Ascending aorta (tissue), 2 donors: Measurements from ENCODE around the gene KRIT1. TPM values are rescaled to one million over a fixed set of nuclear protein-coding genes. Genes with fewer than 3 reads are reported as not detected.

Source experiments
- DNase-seq, 2 donors: peaks; one replicate each; pipeline ENCODE4 v3.0.0-alpha.2; 2019; ENCODE audit warnings: low spot score in 2 of 2
- H3K27ac ChIP-seq, 2 donors: fragments of 200-600 bp; sonication (generic); one replicate each; pipeline ENCODE4 v1.5.1; 2016 to 2017; ENCODE audit warnings: mild to moderate bottlenecking in 1 of 2
- H3K27me3 ChIP-seq: fragments of 200-600 bp; sonication (generic); one replicate; pipeline ENCODE4 v1.5.1; 2017
- H3K36me3 ChIP-seq, 2 donors: fragments of 200-600 bp; sonication (generic); one replicate each; pipeline ENCODE4 v1.5.1; 2016
- H3K4me1 ChIP-seq, 2 donors: fragments of 200-600 bp; sonication (generic); one replicate each; pipeline ENCODE4 v1.5.1; 2016 to 2017; ENCODE audit warnings: mild to moderate bottlenecking in 1 of 2
- H3K4me3 ChIP-seq, 2 donors: fragments of 200-600 bp; sonication (generic); one replicate each; pipeline ENCODE4 v1.5.1; 2016 to 2017; ENCODE audit warnings: mild to moderate bottlenecking in 1 of 2
- H3K9me3 ChIP-seq, 2 donors: fragments of 200-600 bp; sonication (generic); one replicate each; pipeline ENCODE4 v1.5.1; 2016
- intact Hi-C: fragments of 100-400 bp; cut with DNase I; formaldehyde crosslinking; loops from one replicate; pipeline ENCODE4 v1.15.1; 2023
- total RNA-seq: library from RNA; depleted of rRNA; stranded (reverse); fragments of >200 nt; gene quantifications from one replicate; pipeline ENCODE4 v1.1.0, GENCODE V29; 2016
- TF ChIP-seq, protein P1 (sequence below), 3 experiments: fragments of 200-600 bp in 2 of 3; fragments of 450-650 bp in 1 of 3; sonication (generic) in 2 of 3; IDR thresholded peaks; one replicate each; pipeline ENCODE4 v1.5.1; 2016 to 2019; ENCODE audit warnings: antibody characterized with exemption in 3 of 3, mild to moderate bottlenecking in 1 of 3, moderate library complexity in 1 of 3

The KRIT1 gene
- total RNA-seq, 1 donor from 2014 or later: 66.1 TPM

- H3K27ac ChIP-seq: no peak overlapping the region
- no peak for DNase-seq
Observed at GRCh38 chr7:92275327-92275726, 29.6 kb upstream of the KRIT1 start.

DNA sequence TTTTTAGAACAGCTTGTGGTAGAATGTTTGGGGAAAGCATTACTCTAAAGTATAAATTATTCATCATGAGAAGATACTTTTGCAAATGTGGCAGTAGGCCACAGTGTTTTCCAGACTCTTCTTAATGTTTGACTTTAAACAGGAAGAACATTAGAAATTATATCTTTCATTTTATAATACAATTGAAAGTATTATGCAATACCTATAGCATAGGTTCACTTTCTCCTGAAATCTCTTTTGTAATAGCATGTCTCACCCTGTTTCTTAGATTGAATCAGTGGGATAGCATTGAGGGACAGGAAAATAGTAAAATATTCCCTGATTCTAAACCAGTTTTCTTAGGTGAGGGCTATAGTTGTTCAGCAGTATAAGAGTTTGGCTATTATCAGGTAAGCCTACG, 23.2 kb upstream of the KRIT1 start:
- Histone ChIP-seq H3K27me3 (no peaks in the 10 kb centered on the region), H3K27ac (no peak overlapping the region), H3K4me1 (no peaks in the 10 kb centered on the region), H3K36me3 (no peaks in the 10 kb centered on the region), H3K9me3 (no peaks in the 10 kb centered on the region), H3K4me3 (no peak overlapping the region)
- TF ChIP-seq, protein P1, sequence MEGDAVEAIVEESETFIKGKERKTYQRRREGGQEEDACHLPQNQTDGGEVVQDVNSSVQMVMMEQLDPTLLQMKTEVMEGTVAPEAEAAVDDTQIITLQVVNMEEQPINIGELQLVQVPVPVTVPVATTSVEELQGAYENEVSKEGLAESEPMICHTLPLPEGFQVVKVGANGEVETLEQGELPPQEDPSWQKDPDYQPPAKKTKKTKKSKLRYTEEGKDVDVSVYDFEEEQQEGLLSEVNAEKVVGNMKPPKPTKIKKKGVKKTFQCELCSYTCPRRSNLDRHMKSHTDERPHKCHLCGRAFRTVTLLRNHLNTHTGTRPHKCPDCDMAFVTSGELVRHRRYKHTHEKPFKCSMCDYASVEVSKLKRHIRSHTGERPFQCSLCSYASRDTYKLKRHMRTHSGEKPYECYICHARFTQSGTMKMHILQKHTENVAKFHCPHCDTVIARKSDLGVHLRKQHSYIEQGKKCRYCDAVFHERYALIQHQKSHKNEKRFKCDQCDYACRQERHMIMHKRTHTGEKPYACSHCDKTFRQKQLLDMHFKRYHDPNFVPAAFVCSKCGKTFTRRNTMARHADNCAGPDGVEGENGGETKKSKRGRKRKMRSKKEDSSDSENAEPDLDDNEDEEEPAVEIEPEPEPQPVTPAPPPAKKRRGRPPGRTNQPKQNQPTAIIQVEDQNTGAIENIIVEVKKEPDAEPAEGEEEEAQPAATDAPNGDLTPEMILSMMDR (IDR thresholded peaks at IDR 0.05): no peak
- DNase-seq: no peak
- intact Hi-C loops: no loop called here

More at GRCh38 chr7:92275327-92275726, 29.6 kb upstream of the KRIT1 start:
- TF ChIP-seq, protein P1 (IDR thresholded peaks at IDR 0.05): no peak
- Histone ChIP-seq H3K9me3 (no peaks in the 10 kb centered on the region), H3K36me3 (no peaks in the 10 kb centered on the region), H3K27me3 (no peaks in the 10 kb centered on the region), H3K4me1 (peaks cover 3 to 6% of the 10 kb centered on the region in 2 donors), H3K4me3 (no peak overlapping the region)
- intact Hi-C loops: no loop called here

- Histone ChIP-seq H3K9me3 (no peaks in the 10 kb centered on the region), H3K4me1 (no peaks in the 10 kb centered on the region), H3K27me3 (no peaks in the 10 kb centered on the region), H3K4me3 (no peak overlapping the region), H3K36me3 (no peaks in the 10 kb centered on the region), H3K27ac (no peak overlapping the region)
- intact Hi-C loops: no loop called here
- no peak for DNase-seq
- TF ChIP-seq, protein P1 (IDR thresholded peaks at IDR 0.05): no peak
Observed at GRCh38 chr7:92266415-92267241, 20.9 kb upstream of the KRIT1 start.

DNA sequence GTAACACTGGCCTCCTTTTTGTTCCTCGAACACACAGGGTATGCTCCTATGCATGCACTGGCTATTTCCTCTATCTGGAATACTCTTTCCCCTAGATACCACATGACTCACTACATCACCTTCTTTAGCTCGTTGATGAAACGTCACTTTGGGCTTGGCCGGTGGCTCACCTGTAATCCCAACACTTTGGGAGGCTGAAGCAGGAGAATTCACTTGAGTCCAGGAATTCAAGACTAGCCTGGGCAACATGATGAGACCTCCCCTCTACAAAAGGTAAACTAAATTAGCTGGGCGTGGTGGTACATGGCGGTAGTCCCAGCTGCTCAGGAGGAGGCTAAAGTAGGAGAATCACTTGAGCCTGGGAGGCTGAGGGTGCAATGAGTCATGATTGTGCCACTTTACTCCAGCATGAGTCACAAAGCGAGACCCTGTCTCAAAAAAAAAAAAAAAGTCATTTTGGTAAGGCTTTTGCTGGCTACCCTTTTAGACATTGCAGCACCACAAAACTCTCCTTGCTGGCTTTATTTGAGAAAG, 14.6 kb upstream of the KRIT1 start:
- H3K4me1 ChIP-seq: peaks cover 0 to 3% of the 10 kb centered on the region in 2 donors

GRCh38 chr7:92259610-92260247, 14.0 kb upstream of the KRIT1 start:
- intact Hi-C loops: no loop called here
- H3K27me3 ChIP-seq: no peaks in the 10 kb centered on the region
- H3K27ac ChIP-seq: no peak overlapping the region
- DNase-seq: no peak
- no peak overlapping the region for H3K4me3 ChIP-seq
- H3K4me1 ChIP-seq: peaks cover 0 to 8% of the 10 kb centered on the region in 2 donors
- TF ChIP-seq, protein P1 (IDR thresholded peaks at IDR 0.05): no peak
- H3K9me3 ChIP-seq: no peaks in the 10 kb centered on the region
- H3K36me3 ChIP-seq: no peaks in the 10 kb centered on the region

More for the DNA sequence above, 14.6 kb upstream of the KRIT1 start:
- intact Hi-C loops: no loop called here
- Histone ChIP-seq H3K9me3 (no peaks in the 10 kb centered on the region), H3K27me3 (no peaks in the 10 kb centered on the region), H3K36me3 (no peaks in the 10 kb centered on the region), H3K4me3 (no peak overlapping the region), H3K27ac (no peak overlapping the region)
- no peak for DNase-seq
- TF ChIP-seq, protein P1 (IDR thresholded peaks at IDR 0.05): no peak
